Suppressor macrophage treated with lipopolysaccharide for 1 hour (primary cell): Measurements from ENCODE around the gene PIAS1.
"Not testable (repeated sequence)": the region's sequence is repeated elsewhere in the genome, so short reads cannot be mapped to it uniquely, and the experiment has no call there.

Experiments used
- DNase-seq, 3 donors: peaks; one replicate each; pipeline ENCODE4 v3.0.0-alpha.2; 2020 to 2022

Gene PIAS1

DNA sequence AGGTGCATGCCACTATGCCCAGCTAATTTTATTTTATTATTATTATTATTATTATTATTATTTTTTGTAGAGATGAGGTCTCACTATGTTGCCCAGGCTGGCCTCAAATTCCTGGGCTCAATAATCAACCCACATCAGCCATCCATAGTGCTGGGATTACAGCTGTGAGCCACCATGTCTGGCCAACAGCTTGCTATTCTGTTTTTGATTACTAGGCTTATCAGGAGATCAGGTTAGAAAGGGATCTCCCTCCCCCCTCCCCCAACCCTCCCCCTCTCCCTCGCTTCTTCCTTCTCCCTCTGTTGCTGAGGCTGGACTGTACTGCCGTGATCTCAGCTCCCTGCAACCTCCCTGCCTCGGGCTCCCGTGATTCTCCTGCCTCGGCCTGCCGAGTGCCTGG lies 166.9 kb downstream of the PIAS1 start:
- DNase-seq = no peak

DNA sequence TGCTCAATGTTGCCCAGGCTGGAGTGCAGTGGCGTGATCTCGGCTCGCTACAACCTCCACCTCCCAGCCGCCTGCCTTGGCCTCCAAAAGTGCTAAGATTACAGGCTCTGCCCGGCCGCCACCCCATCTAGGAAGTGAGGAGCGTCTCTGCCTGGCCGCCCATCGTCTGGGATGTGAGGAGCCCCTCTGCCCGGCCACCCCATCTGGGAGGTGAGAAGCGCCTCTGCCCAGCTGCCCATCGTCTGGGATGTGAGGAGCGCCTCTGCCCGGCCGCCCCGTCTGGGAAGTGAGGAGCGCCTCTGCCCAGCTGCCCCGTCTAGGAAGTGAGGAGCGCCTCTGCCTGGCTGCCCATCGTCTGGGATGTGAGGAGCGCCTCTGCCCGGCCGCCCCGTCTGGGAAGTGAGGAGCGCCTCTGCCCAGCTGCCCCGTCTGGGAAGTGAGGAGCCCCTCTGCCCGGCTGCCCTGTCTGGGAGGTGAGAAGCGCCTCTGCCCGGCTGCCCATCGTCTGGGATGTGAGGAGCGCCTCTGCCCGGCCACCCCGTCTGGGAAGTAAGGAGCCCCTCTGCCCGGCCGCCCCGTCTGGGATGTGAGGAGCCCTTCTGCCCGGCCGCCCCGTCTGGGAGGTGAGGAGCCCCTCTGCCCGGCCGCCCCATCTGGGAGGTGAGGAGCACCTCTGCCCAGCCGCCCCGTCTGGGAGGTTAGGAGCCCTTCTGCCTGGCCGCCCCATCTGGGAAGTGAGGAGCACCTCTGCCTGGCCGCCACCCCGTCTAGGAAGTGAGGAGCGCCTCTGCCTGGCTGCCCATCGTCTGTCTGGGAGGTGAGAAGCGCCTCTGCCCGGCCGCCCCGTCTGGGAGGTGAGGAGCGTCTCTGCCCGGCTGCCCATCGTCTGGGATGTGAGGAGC lies 167.7 kb downstream of the PIAS1 start:
- DNase-seq = not testable (repeated sequence)

DNA sequence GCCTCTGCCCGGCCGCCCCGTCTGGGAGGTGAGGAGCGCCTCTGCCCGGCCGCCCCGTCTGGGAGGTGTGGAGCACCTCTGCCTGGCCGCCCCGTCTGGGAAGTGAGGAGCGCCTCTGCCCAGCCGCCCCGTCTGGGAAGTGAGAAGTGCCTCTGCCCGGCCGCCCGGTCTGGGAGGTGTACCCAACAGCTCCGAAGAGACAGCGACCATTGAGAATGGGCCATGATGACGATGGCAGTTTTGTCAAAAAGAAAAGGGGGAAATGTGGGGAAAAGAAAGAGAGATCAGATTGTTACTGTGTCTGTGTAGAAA lies 168.3 kb downstream of the PIAS1 start:
- not testable (repeated sequence) for DNase-seq

DNA sequence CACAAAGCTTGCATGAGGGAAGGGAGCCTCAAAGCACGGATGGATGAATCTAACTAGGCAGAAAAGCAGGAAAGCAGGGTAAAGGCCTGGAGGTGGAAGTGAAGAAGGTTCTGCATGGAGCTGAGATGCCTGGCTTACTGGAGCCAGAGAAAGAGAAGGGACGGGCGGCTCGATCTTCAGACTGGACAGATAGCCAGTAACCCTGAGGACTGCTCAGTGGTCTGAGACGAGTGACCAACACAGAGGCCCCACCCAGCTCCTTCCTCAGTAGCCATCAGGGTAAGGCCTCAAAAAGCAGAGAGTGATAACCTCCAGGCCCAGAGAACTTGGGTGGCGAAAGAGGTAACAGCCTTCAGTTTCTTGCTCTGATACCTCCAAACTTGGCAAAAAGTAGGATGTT lies 169.1 kb downstream of the PIAS1 start:
- DNase-seq = no peak

DNA sequence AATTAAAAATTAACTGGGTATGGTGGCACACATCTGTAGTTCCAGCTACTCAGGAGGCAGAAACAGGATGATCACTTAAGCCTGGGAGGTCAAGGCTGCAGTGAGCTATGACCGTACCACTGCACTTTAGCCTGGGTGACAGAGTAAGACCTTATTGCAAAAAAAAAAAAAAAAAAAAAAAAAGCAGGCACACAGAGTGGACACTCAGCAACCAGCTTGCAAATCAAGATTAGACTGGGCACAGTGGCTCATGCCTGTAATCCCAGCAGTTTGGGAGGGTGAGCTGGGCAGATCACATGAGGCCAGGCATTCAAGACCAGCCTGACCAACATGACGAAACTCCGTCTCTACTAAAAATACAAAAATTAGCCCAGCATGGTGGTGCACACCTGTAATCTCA lies 170.0 kb downstream of the PIAS1 start:
- DNase-seq = peak in 1 of 3 donors; percentile 29

DNA sequence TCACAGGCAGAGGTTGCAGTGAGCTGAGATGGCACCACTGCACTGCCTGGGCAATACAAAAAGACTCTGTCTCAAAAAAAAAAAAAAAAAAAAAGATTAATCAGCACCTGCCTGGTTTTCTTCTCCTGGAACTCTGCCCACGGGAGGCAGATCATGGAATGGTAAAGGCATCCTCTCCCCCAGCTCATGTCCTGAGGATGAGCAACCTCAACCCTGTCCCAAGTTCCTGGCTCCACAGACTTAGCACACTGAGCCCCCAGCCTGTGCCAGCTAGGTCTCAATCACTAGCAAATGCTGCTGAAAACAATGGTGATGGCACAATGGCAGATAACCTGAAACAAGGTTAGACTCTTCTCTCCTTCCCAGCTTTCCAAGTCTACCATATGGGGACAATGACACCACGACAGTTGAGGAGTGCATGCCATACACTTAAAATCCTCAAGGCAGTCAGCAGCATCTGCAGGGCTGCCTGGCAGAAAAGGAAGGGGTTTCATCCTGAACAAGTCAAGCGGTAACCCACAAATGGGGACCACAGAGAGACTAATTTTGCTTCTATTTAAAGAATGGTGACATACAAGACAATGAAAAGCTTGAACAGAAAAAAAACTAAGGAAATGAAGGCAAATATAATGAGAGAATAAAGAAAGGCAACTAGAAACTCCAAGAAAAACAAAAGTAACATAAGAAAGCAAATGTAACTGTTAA lies 170.6 kb downstream of the PIAS1 start:
- no peak for DNase-seq

DNA sequence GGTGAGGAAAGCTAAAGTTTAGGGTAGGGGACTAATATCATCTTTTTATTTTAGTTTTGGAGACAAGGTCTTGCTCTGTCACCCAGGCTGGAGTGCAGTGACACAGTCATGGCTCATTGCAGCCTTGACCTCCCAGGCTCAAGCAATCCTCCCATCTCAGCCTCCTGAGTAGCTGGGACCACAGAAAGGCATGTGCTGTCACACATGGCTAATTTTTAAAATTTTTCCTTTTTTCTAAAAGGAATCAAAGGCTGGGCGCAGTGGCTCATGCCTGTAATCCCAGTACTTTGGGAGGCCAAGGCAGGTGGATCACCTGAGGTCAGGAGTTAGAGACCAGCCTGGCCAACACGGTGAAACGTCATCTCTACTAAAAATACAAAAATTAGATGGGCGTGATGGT lies 171.3 kb downstream of the PIAS1 start:
- DNase-seq = not testable (repeated sequence)

DNA sequence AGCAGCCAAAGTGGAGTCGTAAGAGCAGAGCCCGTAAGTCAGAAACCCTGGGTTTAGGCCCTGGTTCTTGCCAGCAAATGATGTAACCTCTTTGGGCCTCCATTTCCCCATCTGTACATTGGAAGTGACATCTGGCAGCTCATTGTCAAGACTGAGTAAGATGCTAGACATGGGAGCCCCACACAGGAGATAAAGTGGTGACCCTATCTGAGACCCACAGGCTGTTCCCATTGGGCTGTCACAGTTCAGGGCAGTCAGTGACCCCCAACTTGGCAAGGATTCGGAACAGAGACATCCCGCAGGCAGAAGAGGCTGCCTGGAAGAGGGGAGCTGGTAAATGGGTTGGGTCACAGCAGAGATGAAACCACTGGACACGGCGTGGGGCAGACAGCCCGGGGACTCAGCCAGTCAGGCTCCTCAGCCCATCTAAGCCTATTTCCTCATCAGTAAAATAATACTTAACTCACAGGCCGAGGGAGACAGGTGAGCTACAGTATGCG lies 173.6 kb downstream of the PIAS1 start:
- no peak for DNase-seq

DNA sequence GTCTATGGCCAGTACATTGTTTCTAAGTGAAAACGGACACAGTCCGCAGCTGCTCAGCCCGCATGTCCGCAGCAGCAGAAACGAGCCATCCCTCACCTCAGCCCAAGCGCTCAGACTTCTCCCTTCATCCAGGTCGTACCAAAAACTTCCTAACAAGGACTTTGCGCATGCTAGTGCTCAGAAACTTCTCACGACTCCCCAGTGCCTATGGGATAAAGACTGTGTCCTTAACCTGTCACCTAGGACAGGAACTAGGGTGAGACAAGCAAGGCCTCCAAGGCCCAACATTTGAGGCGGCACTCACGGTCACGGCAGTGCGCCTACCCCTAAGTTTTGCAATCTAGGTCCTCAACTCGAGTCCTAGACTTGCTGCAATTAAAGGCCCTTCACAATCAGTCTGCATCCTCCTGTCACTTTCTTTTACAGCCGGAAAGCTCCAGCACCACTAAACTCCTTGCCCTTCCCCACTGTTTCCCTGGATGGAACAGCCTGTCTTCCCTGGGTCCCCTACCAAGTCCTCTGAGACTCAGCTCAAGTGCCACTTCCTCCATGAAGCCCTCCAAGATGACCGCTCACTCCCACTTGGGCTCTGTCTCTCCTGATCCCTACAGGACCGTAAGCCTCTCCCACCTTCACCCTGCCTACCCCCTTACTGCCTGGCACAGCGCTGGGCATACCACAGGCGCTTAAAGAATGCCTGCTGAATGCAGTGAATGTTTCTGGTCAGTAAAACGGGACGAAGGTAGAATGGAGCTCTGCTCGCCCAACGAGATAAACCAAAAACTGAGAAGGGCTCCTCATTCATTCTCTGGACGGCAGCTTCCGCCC lies 174.2 kb downstream of the PIAS1 start:
- peak in 2 of 3 donors; percentile 20 to 36 for DNase-seq

DNA sequence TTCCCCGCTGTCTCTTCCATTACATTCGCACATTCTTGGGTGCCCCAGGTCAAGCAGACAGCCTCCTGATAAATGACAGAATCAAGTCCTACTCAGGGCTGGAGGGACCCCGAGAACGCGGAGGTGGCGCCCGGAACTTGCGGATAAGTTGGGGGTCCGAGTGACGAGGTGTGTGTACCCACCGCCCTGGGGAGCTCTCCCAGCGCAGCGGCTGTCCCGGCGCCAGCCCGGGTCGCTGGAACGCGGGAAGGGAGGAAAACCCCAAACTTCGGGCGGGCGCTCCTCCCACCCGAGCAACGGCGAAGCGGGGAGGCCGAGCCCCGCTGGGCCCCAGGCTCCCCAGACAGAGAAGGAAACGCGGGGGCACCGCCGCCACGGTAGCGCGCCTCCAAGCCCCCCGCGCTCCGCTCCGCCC lies 174.9 kb downstream of the PIAS1 start:
- no peak for DNase-seq

DNA sequence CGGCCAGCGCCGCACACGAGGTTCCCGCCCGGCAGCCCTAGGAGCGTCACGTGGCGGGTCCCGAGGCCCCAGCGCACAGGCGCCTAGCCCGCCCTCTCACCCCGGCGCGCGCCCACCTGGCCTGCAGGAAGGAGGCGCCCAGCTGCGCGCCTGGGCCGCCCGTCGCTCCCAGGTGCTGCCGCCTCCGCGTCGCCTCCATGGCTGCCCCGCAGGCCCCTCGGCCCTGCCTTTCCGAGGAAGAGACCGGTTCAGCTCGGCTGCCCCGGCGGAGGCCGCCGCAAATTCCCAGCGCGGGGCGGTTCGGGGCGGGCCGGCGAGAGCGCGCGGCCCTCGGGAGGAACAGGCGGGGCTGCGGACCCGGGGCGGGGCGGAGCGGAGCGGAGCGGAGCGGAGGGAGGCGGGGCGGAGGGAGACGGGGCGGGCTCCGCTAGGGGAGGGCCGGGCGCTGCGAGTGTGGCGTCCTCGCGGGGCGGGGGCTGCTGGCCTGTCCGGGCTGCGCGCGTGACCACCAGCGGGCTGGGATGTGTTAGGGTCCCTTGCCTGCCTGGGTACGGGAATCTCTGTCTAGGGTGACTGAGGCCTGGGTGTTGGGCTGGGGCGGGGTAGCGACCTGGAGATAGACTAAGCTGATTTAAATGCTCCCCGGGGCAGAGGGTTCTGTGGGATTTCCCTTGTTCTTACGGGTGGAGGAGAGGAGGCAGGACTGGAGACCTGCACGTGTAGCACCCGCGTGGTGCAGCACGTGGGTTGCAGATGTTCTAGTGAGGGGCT lies 175.5 kb downstream of the PIAS1 start, which contains the start of gene CLN6:
CLN6 (minus strand) TSS at position 343 of the 771 bp plus-strand sequence; CDS start at position 199, 144 bp downstream.
- peak; percentile 89 to 97 (median 93) for DNase-seq

DNA sequence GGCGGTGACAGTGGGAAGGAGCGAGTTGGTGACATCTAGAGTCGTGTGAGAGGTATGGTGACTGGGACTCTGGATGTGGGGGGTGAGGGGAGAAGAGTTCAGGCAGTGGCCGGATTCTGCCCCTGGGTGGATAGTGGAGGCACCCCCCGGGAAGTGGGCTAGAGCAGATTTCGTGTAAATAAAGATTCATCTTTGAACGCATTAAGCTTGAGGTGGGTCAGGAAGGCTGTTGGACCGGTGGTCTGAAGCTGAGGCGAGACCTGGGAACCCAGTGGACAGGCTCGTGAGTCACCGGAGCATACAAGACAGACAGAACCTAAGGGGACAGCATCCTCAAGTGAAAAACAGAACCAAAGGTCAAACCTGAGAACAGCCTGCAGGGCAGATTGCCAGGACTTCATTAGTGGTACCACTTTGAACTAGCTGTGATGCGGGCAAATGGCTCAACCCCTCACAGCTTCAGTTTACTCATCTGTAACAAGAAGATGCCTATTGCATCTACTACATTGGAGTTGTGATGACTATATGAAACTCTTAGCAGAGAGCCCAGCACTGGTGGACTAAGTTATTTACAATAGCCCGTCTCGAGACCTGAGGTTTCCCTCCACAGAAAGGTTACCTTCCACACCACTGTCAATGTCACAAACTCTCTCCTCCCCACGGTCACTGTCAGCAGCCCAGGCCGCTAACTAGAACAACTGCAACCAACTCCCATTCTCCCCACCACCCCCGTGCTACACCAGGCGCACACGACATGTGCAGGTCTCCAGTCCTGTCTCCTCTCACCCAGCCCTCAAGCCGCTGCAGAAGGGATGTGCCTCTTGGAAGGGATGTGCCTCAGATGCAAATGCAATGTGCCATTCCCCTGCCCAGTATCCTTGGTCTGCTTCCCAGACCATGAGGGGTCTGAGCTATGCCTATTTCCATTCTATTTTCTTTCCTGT lies 176.3 kb downstream of the PIAS1 start:
- DNase-seq = peak in 1 of 3 donors; percentile 19

DNA sequence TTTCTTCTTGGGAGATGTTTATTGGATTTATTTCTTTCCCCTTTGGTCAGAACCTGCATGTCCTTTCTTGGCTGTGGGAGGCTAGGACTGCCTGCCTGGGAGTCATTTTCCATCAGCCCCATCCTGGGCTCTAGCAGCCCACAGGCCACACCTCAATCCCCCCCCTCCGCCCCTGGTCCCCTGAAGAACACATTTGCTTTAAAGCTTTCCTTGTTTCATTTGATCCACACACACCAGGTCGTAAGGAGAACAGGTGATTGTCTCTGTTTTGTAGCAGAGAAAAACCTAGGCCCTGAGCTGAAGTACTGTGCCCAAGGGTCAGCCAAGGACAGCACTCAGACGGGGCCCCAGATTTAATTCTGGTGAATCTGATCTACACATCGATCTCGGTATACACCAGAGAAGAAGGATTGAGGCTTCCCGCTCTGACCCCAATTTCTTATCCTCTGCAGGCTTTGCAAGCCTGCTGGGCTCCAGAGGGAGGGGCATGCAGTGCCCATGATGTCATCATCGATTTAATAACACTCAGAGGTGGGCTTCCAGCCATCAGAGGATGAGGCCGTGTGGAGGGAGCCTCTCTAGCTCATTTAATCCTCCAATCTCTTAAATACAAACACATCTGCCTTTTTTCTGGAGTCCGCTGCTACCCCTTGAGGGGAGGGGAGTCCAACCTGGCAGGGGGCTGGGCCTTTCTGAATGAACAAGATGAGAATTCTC lies 177.1 kb downstream of the PIAS1 start:
- DNase-seq = no peak

DNA sequence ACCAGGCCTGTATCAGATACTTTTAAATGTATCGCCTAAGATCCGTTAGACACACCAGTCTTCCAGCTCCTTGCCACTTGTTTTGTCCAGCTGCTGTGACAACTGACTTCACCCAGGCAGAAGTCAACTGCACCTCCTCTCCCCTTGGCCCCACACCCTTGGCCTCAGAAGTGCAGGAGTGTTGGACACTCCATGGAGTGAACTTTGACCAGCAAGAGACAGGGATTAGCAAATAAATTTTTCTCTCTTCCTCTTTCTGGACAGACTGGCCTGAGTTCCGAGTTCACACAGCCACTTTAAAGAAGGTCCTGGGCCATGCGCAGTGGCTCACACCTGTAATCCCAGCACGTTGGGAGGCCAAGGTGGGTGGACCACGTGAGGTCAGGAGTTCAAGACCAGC lies 178.3 kb downstream of the PIAS1 start:
- peak; percentile 25 to 53 (median 37) for DNase-seq

DNA sequence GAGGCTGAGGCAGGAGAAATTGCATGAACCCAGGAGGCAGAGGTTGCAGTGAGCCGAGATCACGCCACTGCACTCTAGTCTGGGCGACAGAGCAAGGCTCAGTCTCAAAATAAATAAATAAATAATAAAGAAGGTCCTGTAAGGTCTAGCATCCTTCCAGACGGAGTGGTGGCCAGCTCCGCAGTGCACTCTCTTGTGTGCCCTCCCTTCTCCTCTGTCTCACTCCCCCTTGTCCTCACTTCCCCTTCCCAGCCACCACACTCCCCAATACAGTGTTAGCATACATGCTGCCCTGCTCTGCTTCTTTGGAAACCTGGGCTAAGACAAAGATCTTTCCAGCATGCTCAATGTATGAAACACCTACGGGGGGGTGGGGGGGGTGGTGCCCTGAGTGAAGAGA lies 178.8 kb downstream of the PIAS1 start:
- peak; percentile 36 to 77 (median 74) for DNase-seq

DNA sequence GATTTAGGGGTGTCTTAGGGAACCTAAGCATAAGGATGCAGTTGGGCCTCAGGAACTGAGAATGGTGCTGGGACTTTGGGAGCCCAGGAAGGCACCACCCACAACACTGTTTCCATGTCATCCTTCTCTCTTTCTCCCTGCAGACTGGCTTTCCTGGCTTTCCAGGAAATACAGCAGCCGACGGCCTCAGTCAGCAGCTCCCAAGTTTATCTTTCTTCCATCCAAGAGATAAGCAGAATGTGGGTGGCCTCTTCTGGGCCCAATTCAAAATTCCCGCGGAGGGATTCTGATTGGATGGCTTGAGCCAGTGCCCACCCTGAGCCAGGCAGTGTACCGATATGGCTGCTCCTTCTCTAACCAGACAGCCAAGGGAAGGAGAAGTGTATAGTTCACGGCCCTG lies 179.9 kb downstream of the PIAS1 start:
- DNase-seq = no peak

DNA sequence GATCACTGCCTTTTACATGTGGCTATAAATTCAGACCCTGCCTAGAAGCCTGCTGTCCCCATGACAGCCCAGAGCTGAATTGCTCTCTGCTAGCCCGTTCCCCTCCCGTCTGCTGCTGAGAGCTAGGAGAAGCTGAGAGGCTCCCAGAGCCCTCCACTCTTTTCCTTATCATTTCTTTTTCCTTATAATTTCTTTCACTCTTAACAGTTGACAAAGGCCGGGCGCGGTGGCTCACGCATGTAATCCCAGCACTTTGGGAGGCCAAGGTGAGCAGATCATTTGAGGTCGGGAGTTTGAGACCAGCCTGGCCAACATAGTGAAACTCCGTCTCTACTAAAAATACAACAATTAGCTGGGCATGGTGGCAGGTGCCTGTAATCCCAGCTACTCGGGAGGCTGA lies 180.4 kb downstream of the PIAS1 start:
- DNase-seq = not testable (repeated sequence)

DNA sequence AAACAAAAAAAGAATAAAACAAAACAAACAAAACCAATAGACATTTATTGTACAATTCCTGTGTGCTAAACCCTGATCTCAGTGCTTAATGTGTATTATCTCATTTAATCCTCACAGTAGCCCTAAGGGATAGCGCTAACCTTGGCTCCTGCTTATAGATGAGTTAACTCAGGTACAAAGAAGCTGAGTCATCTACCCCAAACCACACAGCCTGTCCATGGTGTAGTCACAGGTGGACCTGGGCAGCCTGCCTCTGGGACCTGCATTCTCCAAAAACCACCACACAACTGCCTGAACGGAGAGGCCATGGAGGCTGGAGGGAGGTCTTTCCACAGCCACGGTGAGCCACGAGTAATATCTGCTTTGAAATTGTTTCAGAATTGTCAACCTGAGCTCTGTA lies 180.9 kb downstream of the PIAS1 start:
- DNase-seq = no peak

DNA sequence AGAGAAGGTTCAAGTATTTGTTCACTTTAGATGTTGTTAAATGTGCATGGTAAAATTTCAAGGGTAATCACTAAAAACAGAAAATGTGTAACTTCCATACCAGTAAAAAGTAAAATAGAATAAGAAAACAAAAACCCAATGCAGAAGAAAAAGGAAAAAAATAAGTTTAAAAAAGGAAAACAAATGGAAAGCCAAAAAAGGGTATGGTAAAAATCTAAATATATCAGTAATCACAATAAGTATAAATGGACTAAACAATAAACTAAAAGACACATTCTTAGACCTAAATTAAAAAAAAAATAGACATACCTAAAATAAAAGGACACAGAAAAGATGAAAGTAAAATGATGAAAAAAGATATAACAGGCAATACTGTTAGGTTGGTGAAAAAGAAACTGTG lies 184.9 kb downstream of the PIAS1 start:
- no peak for DNase-seq
